LNCaP clone FGC (cell line): Measurements from ENCODE around the gene EEIG1.
"Not testable (repeated sequence)": the region's sequence is repeated elsewhere in the genome, so short reads cannot be mapped to it uniquely, and the experiment has no call there.

Experiments
- DNase-seq: peaks from one replicate; pipeline ENCODE4 v3.0.0-alpha.2; 2011; ENCODE audit warnings: low read depth
- H3K4me3 ChIP-seq: 2 replicates; pipeline ENCODE4 v1.5.1; 2011; ENCODE audit warnings: mild to moderate bottlenecking, low read depth, low read length, control low read depth
- CTCF ChIP-seq: IDR thresholded peaks from 2 replicates; pipeline ENCODE4 v1.5.1; 2012; ENCODE audit warnings: mild to moderate bottlenecking; ENCODE audit not compliant: control insufficient read depth, insufficient read depth; ENCODE audit errors: extremely low read depth

The EEIG1 gene

GRCh38 chr9:127980706-127981558 is at the start of gene EEIG1:
Gene EEIG1 (minus strand): TSS chr9:127980989. CDS start chr9:127980137, 852 bp downstream.
- peak within 1 kb of the TSS; percentile 94 for H3K4me3 ChIP-seq
- no peak for DNase-seq
- no peak for TF ChIP-seq CTCF

GRCh38 chr9:128027705-128028104 is 46.9 kb upstream of the EEIG1 start:
- TF ChIP-seq CTCF: no peak
- no peak overlapping the region for H3K4me3 ChIP-seq
- DNase-seq: no peak

DNA sequence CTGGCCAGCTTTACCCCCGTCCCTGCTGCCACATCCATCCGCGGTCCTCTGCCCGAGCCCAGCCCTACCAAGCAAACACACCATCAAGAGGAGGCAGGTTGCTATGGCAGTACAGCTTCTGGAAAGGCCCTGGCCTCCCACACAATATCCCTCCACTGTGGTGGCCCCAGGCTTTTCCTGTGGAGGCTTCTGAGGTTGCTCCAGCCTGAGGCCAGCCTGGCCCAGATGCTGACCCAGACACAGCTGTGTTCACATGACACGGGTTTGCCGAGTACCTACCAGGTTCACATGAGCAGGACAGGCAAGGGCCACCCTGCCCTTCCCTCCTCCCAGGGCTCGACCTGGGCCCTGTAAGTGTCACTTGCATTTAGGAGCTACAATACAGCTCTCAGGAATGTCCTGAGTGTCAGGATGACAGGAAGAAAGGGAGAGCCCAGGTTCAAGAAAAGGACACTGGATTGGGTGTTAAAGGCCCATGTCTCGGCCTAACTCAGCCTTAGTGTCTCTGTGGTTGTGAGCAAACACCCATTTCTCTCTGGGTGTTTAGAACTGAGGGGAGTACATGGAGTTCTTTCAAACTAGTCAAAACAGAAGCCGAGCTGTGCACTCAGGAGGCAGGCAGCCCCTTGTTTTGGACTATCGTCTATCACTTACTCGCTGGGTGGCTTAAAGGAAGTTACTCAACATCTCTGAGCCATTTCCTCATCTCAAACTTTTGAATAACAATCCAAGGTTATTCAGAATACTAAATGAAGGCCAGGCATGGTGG is 46.2 kb upstream of the EEIG1 start:
- no peak overlapping the region for H3K4me3 ChIP-seq
- no peak for DNase-seq
- no peak for TF ChIP-seq CTCF

DNA sequence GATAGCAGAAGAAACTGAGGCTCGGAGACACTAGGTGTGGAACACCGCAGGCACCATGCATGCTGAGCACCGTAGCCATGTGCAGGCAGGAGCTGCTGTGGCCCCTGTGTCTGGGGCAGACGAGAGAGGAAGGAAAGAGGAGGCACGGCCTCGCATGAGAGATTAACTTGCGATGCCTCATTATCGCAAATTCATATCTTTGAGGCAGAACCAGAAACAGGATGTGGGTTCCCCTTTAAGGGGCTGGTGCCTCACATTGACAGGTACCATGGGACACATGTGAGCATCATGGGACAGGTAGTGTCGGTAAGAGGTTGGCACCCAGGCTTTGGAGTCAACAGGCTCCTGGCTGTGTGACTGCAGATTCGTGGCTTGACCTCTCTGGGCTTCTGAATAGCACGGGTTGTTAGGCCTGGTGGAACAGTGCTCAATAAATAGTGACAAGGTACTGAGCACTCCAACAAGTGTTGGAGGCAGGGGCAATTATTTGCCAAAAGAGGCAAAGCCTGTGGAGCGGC is 45.5 kb upstream of the EEIG1 start:
- H3K4me3 ChIP-seq: no peak overlapping the region
- no peak for DNase-seq
- TF ChIP-seq CTCF: no peak

- no peak for DNase-seq
- no peak for TF ChIP-seq CTCF
- H3K4me3 ChIP-seq: no peak overlapping the region
Observed at GRCh38 chr9:128025736-128026135, 44.9 kb upstream of the EEIG1 start.

DNA sequence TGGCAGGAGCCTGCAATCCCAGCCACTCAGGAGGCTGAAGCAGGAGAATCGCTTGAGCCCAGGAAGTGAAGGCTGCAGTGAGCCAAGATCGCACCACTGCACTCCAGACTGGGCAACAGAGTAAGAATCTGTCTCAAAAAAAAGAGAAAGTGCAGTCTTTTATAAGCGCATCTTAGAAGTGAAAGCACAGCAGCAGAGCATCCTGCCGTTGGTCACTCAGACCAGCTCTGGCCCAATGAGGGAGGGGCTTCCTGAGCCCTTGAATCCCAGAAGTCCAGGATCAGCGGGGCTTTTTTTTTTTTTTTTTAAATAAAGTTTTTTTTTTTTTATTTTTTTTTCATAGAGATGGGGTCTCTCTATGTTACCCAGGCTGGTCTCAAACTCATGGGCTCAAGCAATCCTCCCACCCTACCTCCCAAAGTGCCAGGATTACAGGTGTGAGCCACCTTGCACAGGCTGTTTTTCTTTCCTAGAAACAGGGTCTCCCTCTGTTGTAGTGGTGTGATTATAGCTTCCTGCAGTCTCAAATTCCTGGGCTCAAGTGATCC is 44.0 kb upstream of the EEIG1 start:
- no peak for DNase-seq
- TF ChIP-seq CTCF: no peak
- no peak overlapping the region for H3K4me3 ChIP-seq

GRCh38 chr9:128023671-128024070 is 42.9 kb upstream of the EEIG1 start:
- not testable (repeated sequence) for H3K4me3 ChIP-seq, DNase-seq
